Posterior cingulate gyrus (tissue), 11 donors: ENCODE results near the gene PRKCB.
"Not testable (repeated sequence)": the region's sequence is repeated elsewhere in the genome, so short reads cannot be mapped to it uniquely, and the experiment has no call there.

Experiments
- DNase-seq, 10 donors: peaks; one replicate each; pipeline versions ENCODE4 v3.0.0 to v3.0.0-alpha.2; 2020 to 2021; ENCODE audit warnings: mixed read lengths in 3 of 10
- intact Hi-C: fragments of 100-400 bp; cut with DNase I; formaldehyde crosslinking; loops from one replicate; pipeline ENCODE4 v1.15.1; 2023

PRKCB gene

GRCh38 chr16:24140730-24141129 lies 304.9 kb downstream of the PRKCB start:
- intact Hi-C loops, result no loop called here

DNA sequence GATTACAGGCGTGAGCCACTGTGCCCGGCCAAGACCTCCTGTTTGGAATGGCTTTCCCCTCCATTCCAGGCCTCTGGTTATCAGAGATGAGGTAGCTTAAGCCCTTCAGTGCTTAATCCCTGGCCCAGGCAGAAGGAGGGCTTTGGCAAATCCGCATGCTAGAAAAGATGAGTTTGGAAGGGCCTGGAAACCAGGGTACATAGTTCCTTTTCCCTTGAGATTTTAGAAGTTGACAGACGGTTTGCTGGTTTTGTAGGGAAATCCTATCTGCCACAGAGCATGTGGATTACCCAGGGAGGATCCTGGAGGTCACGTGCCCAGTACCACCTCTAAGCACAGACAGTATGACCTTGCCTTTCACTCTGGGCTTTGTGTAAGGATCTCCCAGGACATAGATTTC lies 305.7 kb downstream of the PRKCB start:
- intact Hi-C loops, result no loop called here
- DNase-seq, result no peak

More at GRCh38 chr16:24140730-24141129, 304.9 kb downstream of the PRKCB start:
- no peak for DNase-seq

- intact Hi-C loops, result no loop called here
- no peak for DNase-seq
These were observed 306.1 kb downstream of the PRKCB start for GRCh38 chr16:24141917-24142316.

GRCh38 chr16:24145927-24146326 lies 310.1 kb downstream of the PRKCB start:
- intact Hi-C loops, result no loop called here
- peak in 4 of 10 donors; percentile 15 to 87 (median 43) for DNase-seq

- intact Hi-C loops, result no loop called here
- DNase-seq, result peak in 1 of 10 donors; percentile 27
These were observed 310.7 kb downstream of the PRKCB start for GRCh38 chr16:24146518-24146917.

DNA sequence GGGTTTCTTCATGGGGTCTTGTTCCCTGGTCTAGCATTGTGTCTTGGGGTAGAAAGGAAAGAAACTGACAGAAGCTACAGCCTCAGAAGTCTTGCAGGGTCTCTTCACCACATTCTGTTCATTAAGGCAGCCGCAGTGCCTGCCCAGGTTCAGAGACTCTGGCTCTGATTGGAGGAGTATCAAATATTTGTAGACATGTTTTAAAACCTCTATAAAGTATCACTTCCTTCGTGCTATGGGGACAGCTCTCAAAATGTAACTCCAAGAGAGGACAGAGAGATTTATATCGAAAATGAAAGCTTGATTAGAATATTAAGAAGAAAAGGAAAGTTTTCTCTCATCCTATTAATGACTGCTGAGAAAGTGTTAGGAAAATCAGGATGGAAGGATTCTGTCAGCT lies 313.3 kb downstream of the PRKCB start:
- intact Hi-C loops, result no loop called here
- DNase-seq, result no peak

DNA sequence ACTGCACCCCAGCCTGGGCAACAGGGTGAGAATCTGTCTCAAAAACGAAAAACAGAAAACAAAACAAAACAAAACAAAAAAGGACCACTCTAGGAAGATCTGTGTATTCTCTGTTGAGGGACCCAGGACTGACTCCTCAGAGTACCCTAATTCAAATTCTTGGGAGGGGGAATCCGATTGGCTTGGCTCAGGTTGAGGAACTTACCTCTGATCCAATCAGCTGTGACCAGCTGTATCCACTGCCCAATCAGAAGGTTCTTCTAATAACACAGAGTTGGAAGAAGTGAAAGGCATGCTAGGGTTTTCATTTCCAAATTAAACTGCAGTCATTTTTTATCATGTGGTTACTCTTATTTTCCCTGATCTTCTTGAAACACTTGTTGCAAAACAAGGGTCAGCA lies 314.5 kb downstream of the PRKCB start:
- DNase-seq, result no peak
- intact Hi-C loops, result no loop called here

DNA sequence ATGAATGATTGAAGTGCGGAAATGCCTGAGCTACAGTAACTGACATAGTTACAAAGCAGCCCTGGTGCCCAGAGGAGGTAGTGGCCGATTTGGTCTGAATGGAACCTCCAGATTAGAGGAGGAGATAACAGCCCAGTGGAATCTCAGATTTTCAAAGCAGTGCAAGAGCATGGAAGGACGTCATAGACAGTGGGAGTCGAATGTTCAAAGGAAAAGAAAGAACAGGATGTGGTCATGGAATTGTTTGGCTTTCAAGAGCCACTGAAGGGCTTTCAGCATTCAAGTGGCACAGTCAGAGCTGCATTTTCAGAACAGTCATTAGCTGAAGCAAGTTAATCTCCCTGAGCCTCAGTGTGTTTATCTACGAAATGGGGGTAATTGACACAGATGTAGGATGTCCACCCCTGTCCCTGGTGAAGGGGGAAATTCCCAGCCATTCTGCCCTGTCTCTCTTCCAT lies 315.7 kb downstream of the PRKCB start:
- no peak for DNase-seq
- intact Hi-C loops, result no loop called here

GRCh38 chr16:24152048-24152447 lies 316.3 kb downstream of the PRKCB start:
- intact Hi-C loops, result not testable (repeated sequence)

GRCh38 chr16:24152826-24153225 lies 317.0 kb downstream of the PRKCB start:
- DNase-seq, result no peak
- intact Hi-C loops, result no loop called here

More at GRCh38 chr16:24152048-24152447, 316.3 kb downstream of the PRKCB start:
- DNase-seq, result not testable (repeated sequence)

- intact Hi-C loops, result no loop called here
- DNase-seq, result no peak
These were observed 321.0 kb downstream of the PRKCB start for GRCh38 chr16:24156777-24157176.

- no peak for DNase-seq
- intact Hi-C loops, result no loop called here
These were observed 328.2 kb downstream of the PRKCB start for GRCh38 chr16:24163935-24164334.

GRCh38 chr16:24164416-24164815 lies 328.6 kb downstream of the PRKCB start:
- DNase-seq, result peak in 2 of 10 donors; percentile 30 to 84
- intact Hi-C loops, result no loop called here

DNA sequence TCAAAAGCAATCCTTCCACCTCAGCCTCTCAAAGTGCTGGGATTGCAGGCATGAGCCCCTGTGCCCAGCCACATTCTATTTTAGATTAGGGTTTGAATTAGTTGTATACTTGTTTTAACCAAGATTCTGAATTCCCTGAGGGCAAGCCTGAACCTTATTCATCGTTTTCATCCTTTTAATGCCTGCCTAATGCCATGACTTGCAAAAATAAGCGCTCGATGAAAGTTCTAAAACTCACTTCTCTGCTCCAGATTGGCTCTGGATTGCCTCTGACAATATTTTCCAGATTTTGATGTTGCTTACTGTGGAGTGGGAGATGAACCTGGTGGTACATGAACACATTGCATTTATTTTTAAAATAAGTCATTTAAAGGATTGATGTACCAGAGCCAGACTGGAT lies 329.5 kb downstream of the PRKCB start:
- intact Hi-C loops, result no loop called here
- no peak for DNase-seq

DNA sequence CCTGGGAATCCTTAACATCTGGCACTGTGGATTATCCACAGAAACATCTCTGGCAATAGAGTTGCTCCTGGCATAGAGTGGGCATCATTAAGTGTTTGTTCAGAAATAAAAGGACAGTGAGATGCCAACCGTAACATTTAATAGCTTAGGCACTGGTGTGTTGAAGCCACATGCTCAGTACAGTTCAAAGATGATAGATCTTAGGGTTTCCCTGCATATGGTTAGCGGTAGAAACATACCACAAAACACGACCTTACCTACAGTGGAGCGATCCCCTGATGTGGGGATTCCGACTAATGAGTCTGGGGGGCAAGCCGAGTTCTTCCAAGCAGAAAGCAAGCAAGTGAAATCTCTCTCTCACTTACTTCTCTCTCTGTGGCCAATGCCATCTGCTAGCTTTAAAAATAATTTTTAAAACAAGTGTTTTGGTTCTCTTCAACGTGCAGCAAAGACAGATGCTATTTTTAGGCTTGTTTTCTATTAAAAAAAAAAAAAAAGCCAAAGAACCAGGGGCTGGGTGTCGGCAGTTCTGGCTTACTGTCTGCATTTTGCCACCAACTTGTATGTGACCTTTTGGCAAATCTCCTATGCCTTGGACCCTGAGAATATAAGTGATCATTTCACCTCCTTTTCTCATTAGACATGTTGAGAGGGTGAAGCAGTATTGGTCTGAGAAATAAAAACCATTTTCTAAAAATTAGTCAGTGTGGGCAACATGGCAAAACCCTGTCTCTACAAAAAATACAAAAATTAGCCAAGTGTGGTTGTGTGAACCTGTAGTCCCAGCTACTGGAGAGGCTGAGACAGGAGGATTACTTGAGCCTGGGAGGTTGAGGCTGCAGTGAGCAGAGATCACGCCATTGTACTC lies 331.1 kb downstream of the PRKCB start:
- DNase-seq, result no peak
- intact Hi-C loops, result no loop called here

DNA sequence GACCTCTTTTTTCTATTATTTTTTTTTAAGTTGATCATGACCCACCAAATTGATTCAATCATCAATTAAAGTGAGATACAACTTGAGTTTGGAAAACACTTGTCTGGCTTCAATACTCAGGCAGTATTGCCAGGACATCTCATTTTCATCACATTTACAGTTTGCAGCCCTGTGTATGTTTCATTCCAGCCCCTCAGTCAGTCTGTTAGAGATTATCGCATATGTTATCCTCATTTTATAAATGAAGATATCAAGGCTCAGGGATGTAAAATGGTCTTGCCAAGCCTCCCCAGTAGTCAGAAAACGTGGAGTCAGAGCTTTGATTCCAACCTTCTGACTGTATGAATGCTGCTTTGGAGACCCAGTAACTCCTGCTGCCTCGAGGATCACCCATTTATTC lies 333.1 kb downstream of the PRKCB start:
- intact Hi-C loops, result no loop called here

GRCh38 chr16:24170407-24170806 lies 334.6 kb downstream of the PRKCB start:
- DNase-seq, result no peak
- intact Hi-C loops, result no loop called here

More for the DNA sequence above, 333.1 kb downstream of the PRKCB start:
- DNase-seq, result no peak

DNA sequence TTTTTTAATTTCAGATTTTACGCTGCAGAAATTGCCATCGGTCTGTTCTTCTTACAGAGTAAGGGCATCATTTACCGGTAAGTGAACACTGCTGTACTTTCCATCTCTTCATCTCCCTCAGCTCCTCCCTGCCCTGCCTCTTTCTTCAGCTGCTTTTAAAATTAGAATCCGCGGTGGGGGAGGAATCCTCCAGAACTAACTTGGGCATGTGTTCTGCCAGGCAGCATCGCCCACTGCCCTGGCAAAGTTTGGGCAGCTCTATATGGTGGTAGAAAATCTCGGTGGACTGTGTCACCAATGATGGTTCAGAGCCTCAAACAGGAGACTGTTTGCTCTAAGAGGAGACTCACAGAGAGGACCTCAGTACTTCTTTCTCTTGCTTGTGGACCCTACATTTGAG lies 338.7 kb downstream of the PRKCB start:
- peak in 9 of 10 donors; percentile 21 to 92 (median 50) for DNase-seq
- intact Hi-C loops, result no loop called here

GRCh38 chr16:24174957-24175356 lies 339.2 kb downstream of the PRKCB start:
- peak in 2 of 10 donors; percentile 29 to 81 for DNase-seq
- intact Hi-C loops, result no loop called here

GRCh38 chr16:24178496-24178895 lies 342.7 kb downstream of the PRKCB start:
- no peak for DNase-seq
- intact Hi-C loops, result no loop called here

- DNase-seq, result no peak
- intact Hi-C loops, result no loop called here
These were observed 344.7 kb downstream of the PRKCB start for GRCh38 chr16:24180451-24180850.

DNA sequence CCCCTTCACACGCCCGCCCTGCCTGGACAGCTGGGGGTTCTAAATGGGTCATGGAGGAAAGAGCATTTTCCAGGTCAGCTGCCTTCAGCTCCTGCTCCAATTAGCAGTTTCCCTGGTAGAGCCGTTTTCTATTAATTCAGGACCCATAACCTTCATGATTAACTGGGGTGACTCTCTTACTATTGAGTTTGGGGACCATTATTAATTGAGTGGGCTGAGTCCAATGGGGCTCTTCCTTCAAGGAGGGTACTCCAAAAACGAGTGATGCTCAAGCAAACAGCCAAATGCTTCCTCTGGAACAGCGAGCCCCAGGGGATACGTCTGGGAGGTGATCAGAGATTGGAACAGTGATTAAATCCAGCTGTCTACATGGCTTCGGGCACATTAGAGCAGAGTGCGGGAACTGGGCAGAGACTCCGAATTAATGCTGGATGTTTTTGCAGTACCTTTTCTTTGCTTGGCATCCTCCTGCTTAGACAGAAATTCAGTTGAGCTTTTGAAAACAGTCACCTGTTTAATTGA lies 352.3 kb downstream of the PRKCB start:
- intact Hi-C loops, result no loop called here
- no peak for DNase-seq
